Neural crest cell (in vitro differentiated cells): ENCODE results near the gene KTI12. TPM values are rescaled to one million over a fixed set of nuclear protein-coding genes. Genes with fewer than 3 reads are reported as not detected.

Experiments used
- DNase-seq: peaks from one replicate; pipeline ENCODE4 v3.0.0; 2021; ENCODE audit warnings: low read depth, mixed read lengths, low spot score
- H3K27ac Mint-ChIP-seq: one replicate; pipeline ENCODE4 v1.8.0; 2021; ENCODE audit warnings: mild to moderate bottlenecking, mixed read lengths; ENCODE audit not compliant: unreplicated experiment
- H3K27me3 Mint-ChIP-seq: 2 replicates; pipeline ENCODE4 v1.8.0; 2021; ENCODE audit warnings: low read depth, mild to moderate bottlenecking, mixed read lengths
- H3K36me3 Mint-ChIP-seq: 2 replicates; pipeline ENCODE4 v1.8.0; 2021; ENCODE audit warnings: low read depth, mild to moderate bottlenecking, mixed read lengths
- H3K4me1 Mint-ChIP-seq: 2 replicates; pipeline ENCODE4 v1.8.0; 2021; ENCODE audit warnings: mixed read lengths
- H3K4me3 Mint-ChIP-seq: one replicate; pipeline ENCODE4 v1.8.0; 2021; ENCODE audit warnings: mild to moderate bottlenecking, mixed read lengths
- H3K9me3 Mint-ChIP-seq: 2 replicates; pipeline ENCODE4 v1.8.0; 2021; ENCODE audit warnings: mixed read lengths
- CTCF ChIP-seq: fragments of 200-600 bp; sonication (generic); conservative IDR thresholded peaks from 2 replicates; pipeline ENCODE4 v1.5.0; 2021; ENCODE audit warnings: antibody characterized with exemption, mild to moderate bottlenecking
- total RNA-seq: library from RNA; stranded (reverse); gene quantifications from 2 replicates; pipeline ENCODE4 v1.2.1, GENCODE V29; 2021

KTI12 gene
- total RNA-seq, 1 donor from 2014 or later = 8.1 TPM

- peak overlapping the region; percentile 99 for H3K27ac Mint-ChIP-seq
Measured at GRCh38 chr1:52056937-52057231, 23.3 kb upstream of the KTI12 start.

GRCh38 chr1:52056163-52056936 is 22.7 kb upstream of the KTI12 start, which contains the start of gene BTF3L4:
TSS of gene BTF3L4 (plus strand) at chr1:52056295. CDS start at chr1:52059848, 3,553 bp downstream.
- peak; percentile 88 for DNase-seq
- Mint-ChIP-seq H3K27me3 (no peaks in the 10 kb centered on the region), H3K4me3 (peak within 1 kb of the TSS; percentile 97), H3K36me3 (peaks cover 5% of the 10 kb centered on the region), H3K9me3 (no peaks in the 10 kb centered on the region), H3K27ac (peak within 1 kb of the TSS; percentile 99), H3K4me1 (peaks cover 40% of the 10 kb centered on the region)
- peak; percentile 22 for TF ChIP-seq CTCF

More at GRCh38 chr1:52056937-52057231, 23.3 kb upstream of the KTI12 start:
- Mint-ChIP-seq H3K9me3 (no peaks in the 10 kb centered on the region), H3K36me3 (peaks cover 5% of the 10 kb centered on the region), H3K27me3 (no peaks in the 10 kb centered on the region), H3K4me3 (peak overlapping the region; percentile 97), H3K4me1 (peaks cover 40% of the 10 kb centered on the region)
- no peak for DNase-seq
- TF ChIP-seq CTCF = no peak

GRCh38 chr1:52055866-52056162 is 22.2 kb upstream of the KTI12 start:
- Mint-ChIP-seq H3K4me1 (peaks cover 40% of the 10 kb centered on the region), H3K9me3 (no peaks in the 10 kb centered on the region), H3K27ac (peak overlapping the region; percentile 99), H3K4me3 (peak overlapping the region; percentile 97), H3K36me3 (peaks cover 1% of the 10 kb centered on the region), H3K27me3 (no peaks in the 10 kb centered on the region)
- no peak for TF ChIP-seq CTCF
- no peak for DNase-seq

- no peaks in the 10 kb centered on the region for H3K36me3 Mint-ChIP-seq
- peak within 1 kb of the TSS; percentile 97 for H3K4me3 Mint-ChIP-seq
- peaks cover 40% of the 10 kb centered on the region for H3K4me1 Mint-ChIP-seq
- DNase-seq = peak; percentile 66
- no peaks in the 10 kb centered on the region for H3K27me3 Mint-ChIP-seq
- no peaks in the 10 kb centered on the region for H3K9me3 Mint-ChIP-seq
- H3K27ac Mint-ChIP-seq = peak within 1 kb of the TSS; percentile 99
- TF ChIP-seq CTCF = no peak
Measured at GRCh38 chr1:52055066-52055865, 21.7 kb upstream of the KTI12 start, which contains the start of gene TXNDC12. TSS of gene TXNDC12 (minus strand) at chr1:52055191. CDS start at chr1:52055096, 95 bp downstream.

GRCh38 chr1:52054496-52055065 is 21.0 kb upstream of the KTI12 start:
- no peak for TF ChIP-seq CTCF
- H3K27ac Mint-ChIP-seq = peak overlapping the region; percentile 99
- H3K4me3 Mint-ChIP-seq = peak overlapping the region; percentile 97
- H3K9me3 Mint-ChIP-seq = no peaks in the 10 kb centered on the region
- H3K4me1 Mint-ChIP-seq = peaks cover 40% of the 10 kb centered on the region
- DNase-seq = no peak
- H3K27me3 Mint-ChIP-seq = no peaks in the 10 kb centered on the region
- H3K36me3 Mint-ChIP-seq = no peaks in the 10 kb centered on the region
